ENCODE data around the gene RPP25.
"Not testable (repeated sequence)": the region's sequence is repeated elsewhere in the genome, so short reads cannot be mapped to it uniquely, and the experiment has no call there.

The RPP25 gene

GRCh38 chr15:74962671-74963070 lies 6.1 kb upstream of the RPP25 start:
- no peak for DNase-seq (ENCODE audit: low spot score)

- no peak for DNase-seq (ENCODE audit: low spot score)
Observed at GRCh38 chr15:74962219-74962618, 5.6 kb upstream of the RPP25 start.

- DNase-seq (ENCODE audit: low spot score) = no peak
Observed at GRCh38 chr15:74961616-74962015, 5.0 kb upstream of the RPP25 start.

- no peak for DNase-seq (ENCODE audit: low spot score)
Observed at GRCh38 chr15:74960995-74961588, 4.5 kb upstream of the RPP25 start.

- no peak for DNase-seq (ENCODE audit: low spot score)
Observed at GRCh38 chr15:74960286-74960685, 3.7 kb upstream of the RPP25 start.

- no peak for DNase-seq (ENCODE audit: low spot score)
Observed at GRCh38 chr15:74959586-74959939, 3.0 kb upstream of the RPP25 start.

- DNase-seq (ENCODE audit: low spot score) = no peak
Observed at GRCh38 chr15:74958908-74959585, 2.5 kb upstream of the RPP25 start.

- no peak for DNase-seq (ENCODE audit: low spot score)
Observed at GRCh38 chr15:74958320-74958907, 1.8 kb upstream of the RPP25 start.

- no peak for DNase-seq (ENCODE audit: low spot score)
Observed at GRCh38 chr15:74957476-74958035, 984 bp upstream of the RPP25 start.

GRCh38 chr15:74955796-74956647 lies 550 bp downstream of the RPP25 start:
- DNase-seq (ENCODE audit: low spot score) = peak; percentile 71

- DNase-seq (ENCODE audit: low spot score) = no peak
Observed at GRCh38 chr15:74955017-74955416, 1.6 kb downstream of the RPP25 start.

GRCh38 chr15:74954515-74954914 lies 2.1 kb downstream of the RPP25 start:
- no peak for DNase-seq (ENCODE audit: low spot score)

GRCh38 chr15:74951006-74951405 lies 5.6 kb downstream of the RPP25 start:
- no peak for DNase-seq (ENCODE audit: low spot score)

GRCh38 chr15:74950078-74950908 lies 6.3 kb downstream of the RPP25 start:
- DNase-seq (ENCODE audit: low spot score) = peak; percentile 86

GRCh38 chr15:74937590-74938371 lies 18.8 kb downstream of the RPP25 start, which contains the start of gene COX5A:
Gene COX5A, minus strand, starts transcription at chr15:74938073. Its CDS starts 59 bp downstream, at chr15:74938014.
- peak; percentile 93 for DNase-seq (ENCODE audit: low spot score)

- no peak for DNase-seq (ENCODE audit: low spot score)
Observed at GRCh38 chr15:74937272-74937589, 19.3 kb downstream of the RPP25 start.

GRCh38 chr15:74935193-74935592 lies 21.4 kb downstream of the RPP25 start:
- DNase-seq (ENCODE audit: low spot score) = not testable (repeated sequence)

- DNase-seq (ENCODE audit: low spot score) = no peak
Observed at GRCh38 chr15:74933573-74933972, 23.0 kb downstream of the RPP25 start.

- no peak for DNase-seq (ENCODE audit: low spot score)
Observed at GRCh38 chr15:74928771-74929198, 27.8 kb downstream of the RPP25 start.

- DNase-seq (ENCODE audit: low spot score) = no peak
Observed at GRCh38 chr15:74924525-74924924, 32.0 kb downstream of the RPP25 start.

- DNase-seq (ENCODE audit: low spot score) = no peak
Observed at GRCh38 chr15:74920456-74920855, 36.1 kb downstream of the RPP25 start.
